ENCODE data around the gene LARP4B. TPM values are rescaled to one million over a fixed set of nuclear protein-coding genes. Genes with fewer than 3 reads are reported as not detected.

LARP4B gene
- total and polyA plus RNA-seq, 2 donors (not counting 3 experiments of a cell fraction or from before 2014, with no cell fraction given) = 27.4 to 101 TPM

GRCh38 chr10:759898-760477 lies 171.5 kb downstream of the LARP4B start:
- Histone ChIP-seq H2AFZ (ENCODE audit: low read depth, low read length) (no peak overlapping the region), H3K36me3 (ENCODE audit: control insufficient read depth in 2 of 2, extremely low read depth in 1 of 2, insufficient read depth in 2 of 2, low read length in 2 of 2) (no peaks in the 10 kb centered on the region), H3K4me3 (replicated peaks in 1 of 3; ENCODE audit: insufficient read depth in 1 of 3, low read depth in 1 of 3, low read length in 3 of 3) (no peak overlapping the region), H3K9me1 (replicated peaks; ENCODE audit: control insufficient read depth, extremely low read depth, insufficient read depth, low read length) (no peaks in the 10 kb centered on the region), H3K79me2 (ENCODE audit: control insufficient read depth, insufficient read depth, low read length) (no peaks in the 10 kb centered on the region), H3K4me1 (ENCODE audit: control insufficient read depth, extremely low read depth, insufficient read depth, low read length) (no peaks in the 10 kb centered on the region), H3K27ac (ENCODE audit: insufficient read depth, low read depth, low read length) (no peak overlapping the region), H3K4me2 (ENCODE audit: insufficient read depth, low read length) (no peak overlapping the region), H3K27me3 (ENCODE audit: control insufficient read depth in 2 of 2, insufficient read depth in 2 of 2, low read length in 2 of 2) (peaks cover 0 to 14% of the 10 kb centered on the region in 2 experiments), H3K9me3 (replicated peaks; ENCODE audit: control insufficient read depth, insufficient read depth, low read length) (no peaks in the 10 kb centered on the region), H3K9ac (replicated peaks; ENCODE audit: extremely low read depth, insufficient read depth, low read length) (no peak overlapping the region), H4K20me1 (replicated peaks; ENCODE audit: control insufficient read depth, extremely low read depth, insufficient read depth, low read length) (no peaks in the 10 kb centered on the region)
- no peak for TF ChIP-seq POLR2A (IDR thresholded peaks at IDR 0.05; ENCODE audit: low read depth, low read length)
- no peak for TF ChIP-seq FOS (IDR thresholded peaks at IDR 0.05; ENCODE audit: borderline replicate concordance, insufficient read depth, low read length)
- no peak for TF ChIP-seq JUN (IDR thresholded peaks at IDR 0.05; ENCODE audit: borderline replicate concordance, insufficient read depth, insufficient read length, low read depth)
- TF ChIP-seq POLR2AphosphoS5 (IDR thresholded peaks at IDR 0.05; ENCODE audit: insufficient read depth, low read depth, low read length) = no peak
- TF ChIP-seq EZH2 (IDR thresholded peaks at IDR 0.05; ENCODE audit: borderline replicate concordance, low read depth, low read length, severe bottlenecking) = no peak
- no peak for TF ChIP-seq GATA2 (IDR thresholded peaks at IDR 0.05; ENCODE audit: insufficient read depth, insufficient read length, low read depth, low read length)
- TF ChIP-seq, protein P1, sequence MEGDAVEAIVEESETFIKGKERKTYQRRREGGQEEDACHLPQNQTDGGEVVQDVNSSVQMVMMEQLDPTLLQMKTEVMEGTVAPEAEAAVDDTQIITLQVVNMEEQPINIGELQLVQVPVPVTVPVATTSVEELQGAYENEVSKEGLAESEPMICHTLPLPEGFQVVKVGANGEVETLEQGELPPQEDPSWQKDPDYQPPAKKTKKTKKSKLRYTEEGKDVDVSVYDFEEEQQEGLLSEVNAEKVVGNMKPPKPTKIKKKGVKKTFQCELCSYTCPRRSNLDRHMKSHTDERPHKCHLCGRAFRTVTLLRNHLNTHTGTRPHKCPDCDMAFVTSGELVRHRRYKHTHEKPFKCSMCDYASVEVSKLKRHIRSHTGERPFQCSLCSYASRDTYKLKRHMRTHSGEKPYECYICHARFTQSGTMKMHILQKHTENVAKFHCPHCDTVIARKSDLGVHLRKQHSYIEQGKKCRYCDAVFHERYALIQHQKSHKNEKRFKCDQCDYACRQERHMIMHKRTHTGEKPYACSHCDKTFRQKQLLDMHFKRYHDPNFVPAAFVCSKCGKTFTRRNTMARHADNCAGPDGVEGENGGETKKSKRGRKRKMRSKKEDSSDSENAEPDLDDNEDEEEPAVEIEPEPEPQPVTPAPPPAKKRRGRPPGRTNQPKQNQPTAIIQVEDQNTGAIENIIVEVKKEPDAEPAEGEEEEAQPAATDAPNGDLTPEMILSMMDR (IDR thresholded peaks at IDR 0.05; ENCODE audit: extremely low read depth in 1 of 2, insufficient read depth in 1 of 2, low read depth in 1 of 2, low read length in 2 of 2) = no peak
- no peak for TF ChIP-seq MAX (IDR thresholded peaks at IDR 0.05; ENCODE audit: insufficient read depth, insufficient read length)
- no peak for TF ChIP-seq MYC (IDR thresholded peaks at IDR 0.05; ENCODE audit: low read depth, low read length)
- CTCF ChIA-PET = no interaction called here
- intact Hi-C loops (cut with micrococcal nuclease) = no loop called here
- DNase-seq (ENCODE audit: low read depth, low spot score) = no peak
- FAIRE-seq = no peak
- no TSS peak for BruUV-seq (replicated peaks)
- dilution Hi-C loops (cut with MboI; ENCODE audit: extremely low pct_ligation_motif_present, low sequenced_read_pairs) = no loop called here
- POLR2A ChIA-PET = no interaction called here

Other genes with a start within 250 kb of the LARP4B start
- 10.1 and 10.7 TPM in 2 replicates for gene DIP2C, start 242.0 kb downstream of the LARP4B start, total RNA-seq
- 3.0 and 3.6 TPM in 2 replicates for gene DIP2C, start 242.0 kb downstream of the LARP4B start, polyA plus RNA-seq
- gene GTPBP4, start 56.7 kb upstream of the LARP4B start, total RNA-seq = 68.9 and 69.3 TPM in 2 replicates
- gene GTPBP4, start 56.7 kb upstream of the LARP4B start, polyA plus RNA-seq = 10.4 and 12.4 TPM in 2 replicates
- not detected in 2 replicates for gene IDI2, start 94.2 kb upstream of the LARP4B start, total RNA-seq
- not detected in 2 replicates for gene IDI2, start 94.2 kb upstream of the LARP4B start, polyA plus RNA-seq
- 63.0 and 63.6 TPM in 2 replicates for gene IDI1, start 117.4 kb upstream of the LARP4B start, total RNA-seq
- 31.4 and 42.2 TPM in 2 replicates for gene IDI1, start 117.4 kb upstream of the LARP4B start, polyA plus RNA-seq
- gene WDR37, start 124.7 kb upstream of the LARP4B start, total RNA-seq = 25.5 and 26.4 TPM in 2 replicates
- gene WDR37, start 124.7 kb upstream of the LARP4B start, polyA plus RNA-seq = 19.5 and 21.7 TPM in 2 replicates

All from endothelial cell of umbilical vein (primary cell).